Caki2 (cell line): ENCODE measurements around the gene SHC4. TPM values are rescaled to one million over a fixed set of nuclear protein-coding genes. Genes with fewer than 3 reads are reported as not detected.

Experiments
- DNase-seq: peaks from one replicate; pipeline ENCODE4 v3.0.0-alpha.2; 2015; ENCODE audit warnings: low read depth
- in situ Hi-C: cut with HindIII; loops from 2 replicates; pipeline ENCODE4 v1.10.0; 2016; ENCODE audit warnings: low sequenced_read_pairs, low pct_unique_long_range_greater_than_20kb, mixed read lengths
- total RNA-seq: library from RNA; depleted of rRNA; stranded (reverse); fragments of >200 nt; shearing (Covaris generic); gene quantifications from 2 replicates; pipeline ENCODE4 v1.2.3, GENCODE V29; 2014; ENCODE audit warnings: low replicate concordance; rRNA removed

Gene SHC4
- total RNA-seq: 0.41 TPM in 1 of 2 replicates, not detected in the other

GRCh38 chr15:48963524-48964113, at the start of gene SHC4:
TSS of gene SHC4 (minus strand) at chr15:48963919. CDS start at chr15:48963015, 904 bp downstream.
- peak; percentile 75 for DNase-seq
- in situ Hi-C loops: no loop called here

GRCh38 chr15:48999314-48999713, 35.6 kb upstream of the SHC4 start:
- in situ Hi-C loops: no loop called here

GRCh38 chr15:48996276-48996675, 32.6 kb upstream of the SHC4 start:
- no peak for DNase-seq
- in situ Hi-C loops: no loop called here

More at GRCh38 chr15:48999314-48999713, 35.6 kb upstream of the SHC4 start:
- DNase-seq: no peak

- in situ Hi-C loops: no loop called here
- no peak for DNase-seq
Observed at GRCh38 chr15:48993380-48993779, 29.7 kb upstream of the SHC4 start.

- no peak for DNase-seq
- in situ Hi-C loops: no loop called here
Observed at GRCh38 chr15:48992545-48992944, 28.8 kb upstream of the SHC4 start.

- in situ Hi-C loops: no loop called here
- DNase-seq: no peak
Observed at GRCh38 chr15:48992096-48992495, 28.4 kb upstream of the SHC4 start.

- in situ Hi-C loops: no loop called here
- no peak for DNase-seq
Observed at GRCh38 chr15:48989170-48989569, 25.5 kb upstream of the SHC4 start.

- DNase-seq: no peak
- in situ Hi-C loops: no loop called here
Observed at GRCh38 chr15:48987142-48987541, 23.4 kb upstream of the SHC4 start.

GRCh38 chr15:48986240-48986639, 22.5 kb upstream of the SHC4 start:
- in situ Hi-C loops: no loop called here
- no peak for DNase-seq

GRCh38 chr15:48985516-48985915, 21.8 kb upstream of the SHC4 start:
- in situ Hi-C loops: no loop called here
- no peak for DNase-seq

- in situ Hi-C loops: no loop called here
- DNase-seq: no peak
Observed at GRCh38 chr15:48984811-48985352, 21.2 kb upstream of the SHC4 start.

- DNase-seq: no peak
- in situ Hi-C loops: no loop called here
Observed at GRCh38 chr15:48984021-48984710, 20.4 kb upstream of the SHC4 start.

GRCh38 chr15:48983300-48983699, 19.6 kb upstream of the SHC4 start:
- DNase-seq: no peak
- in situ Hi-C loops: no loop called here

- DNase-seq: no peak
- in situ Hi-C loops: no loop called here
Observed at GRCh38 chr15:48981941-48982340, 18.2 kb upstream of the SHC4 start.

GRCh38 chr15:48978638-48979037, 14.9 kb upstream of the SHC4 start:
- no peak for DNase-seq
- in situ Hi-C loops: no loop called here

- DNase-seq: no peak
- in situ Hi-C loops: no loop called here
Observed at GRCh38 chr15:48976444-48977088, 12.8 kb upstream of the SHC4 start.

GRCh38 chr15:48975472-48976419, 12.0 kb upstream of the SHC4 start:
- in situ Hi-C loops: no loop called here
- DNase-seq: peak; percentile 74

GRCh38 chr15:48974882-48975281, 11.2 kb upstream of the SHC4 start:
- no peak for DNase-seq
- in situ Hi-C loops: no loop called here
